Stimulated activated naive CD8-positive, alpha-beta T cell treated with anti-CD3 and anti-CD28 coated beads, Interleukin-15, Interleukin-2, amounts not matched to agents 100 ng/mL and 50 ng/mL, for 24 hours (primary cell): ENCODE results near the gene NHSL1.

Experiments used
- H3K27ac Mint-ChIP-seq: one replicate; pipeline ENCODE4 v1.8.0; 2021; ENCODE audit warnings: mild to moderate bottlenecking, mixed read lengths
- H3K27me3 Mint-ChIP-seq: one replicate; pipeline ENCODE4 v1.8.0; 2021; ENCODE audit warnings: mixed read lengths
- H3K36me3 Mint-ChIP-seq: one replicate; pipeline ENCODE4 v1.8.0; 2021; ENCODE audit warnings: low read depth, mixed read lengths
- H3K4me1 Mint-ChIP-seq: one replicate; pipeline ENCODE4 v1.8.0; 2021; ENCODE audit warnings: low read depth, mixed read lengths
- H3K4me3 Mint-ChIP-seq: one replicate; pipeline ENCODE4 v1.8.0; 2021; ENCODE audit warnings: mild to moderate bottlenecking, mixed read lengths
- H3K9me3 Mint-ChIP-seq: one replicate; pipeline ENCODE4 v1.8.0; 2021; ENCODE audit warnings: mixed read lengths

The NHSL1 gene, protein sequence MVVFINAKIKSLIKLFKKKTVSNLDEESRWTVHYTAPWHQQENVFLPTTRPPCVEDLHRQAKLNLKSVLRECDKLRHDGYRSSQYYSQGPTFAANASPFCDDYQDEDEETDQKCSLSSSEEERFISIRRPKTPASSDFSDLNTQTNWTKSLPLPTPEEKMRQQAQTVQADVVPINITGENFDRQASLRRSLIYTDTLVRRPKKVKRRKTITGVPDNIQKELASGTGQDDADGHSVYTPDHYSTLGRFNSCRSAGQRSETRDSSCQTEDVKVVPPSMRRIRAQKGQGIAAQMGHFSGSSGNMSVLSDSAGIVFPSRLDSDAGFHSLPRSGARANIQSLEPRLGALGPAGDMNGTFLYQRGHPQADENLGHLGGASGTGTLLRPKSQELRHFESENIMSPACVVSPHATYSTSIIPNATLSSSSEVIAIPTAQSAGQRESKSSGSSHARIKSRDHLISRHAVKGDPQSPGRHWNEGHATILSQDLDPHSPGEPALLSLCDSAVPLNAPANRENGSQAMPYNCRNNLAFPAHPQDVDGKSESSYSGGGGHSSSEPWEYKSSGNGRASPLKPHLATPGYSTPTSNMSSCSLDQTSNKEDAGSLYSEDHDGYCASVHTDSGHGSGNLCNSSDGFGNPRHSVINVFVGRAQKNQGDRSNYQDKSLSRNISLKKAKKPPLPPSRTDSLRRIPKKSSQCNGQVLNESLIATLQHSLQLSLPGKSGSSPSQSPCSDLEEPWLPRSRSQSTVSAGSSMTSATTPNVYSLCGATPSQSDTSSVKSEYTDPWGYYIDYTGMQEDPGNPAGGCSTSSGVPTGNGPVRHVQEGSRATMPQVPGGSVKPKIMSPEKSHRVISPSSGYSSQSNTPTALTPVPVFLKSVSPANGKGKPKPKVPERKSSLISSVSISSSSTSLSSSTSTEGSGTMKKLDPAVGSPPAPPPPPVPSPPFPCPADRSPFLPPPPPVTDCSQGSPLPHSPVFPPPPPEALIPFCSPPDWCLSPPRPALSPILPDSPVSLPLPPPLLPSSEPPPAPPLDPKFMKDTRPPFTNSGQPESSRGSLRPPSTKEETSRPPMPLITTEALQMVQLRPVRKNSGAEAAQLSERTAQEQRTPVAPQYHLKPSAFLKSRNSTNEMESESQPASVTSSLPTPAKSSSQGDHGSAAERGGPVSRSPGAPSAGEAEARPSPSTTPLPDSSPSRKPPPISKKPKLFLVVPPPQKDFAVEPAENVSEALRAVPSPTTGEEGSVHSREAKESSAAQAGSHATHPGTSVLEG (N-terminal part only)

DNA sequence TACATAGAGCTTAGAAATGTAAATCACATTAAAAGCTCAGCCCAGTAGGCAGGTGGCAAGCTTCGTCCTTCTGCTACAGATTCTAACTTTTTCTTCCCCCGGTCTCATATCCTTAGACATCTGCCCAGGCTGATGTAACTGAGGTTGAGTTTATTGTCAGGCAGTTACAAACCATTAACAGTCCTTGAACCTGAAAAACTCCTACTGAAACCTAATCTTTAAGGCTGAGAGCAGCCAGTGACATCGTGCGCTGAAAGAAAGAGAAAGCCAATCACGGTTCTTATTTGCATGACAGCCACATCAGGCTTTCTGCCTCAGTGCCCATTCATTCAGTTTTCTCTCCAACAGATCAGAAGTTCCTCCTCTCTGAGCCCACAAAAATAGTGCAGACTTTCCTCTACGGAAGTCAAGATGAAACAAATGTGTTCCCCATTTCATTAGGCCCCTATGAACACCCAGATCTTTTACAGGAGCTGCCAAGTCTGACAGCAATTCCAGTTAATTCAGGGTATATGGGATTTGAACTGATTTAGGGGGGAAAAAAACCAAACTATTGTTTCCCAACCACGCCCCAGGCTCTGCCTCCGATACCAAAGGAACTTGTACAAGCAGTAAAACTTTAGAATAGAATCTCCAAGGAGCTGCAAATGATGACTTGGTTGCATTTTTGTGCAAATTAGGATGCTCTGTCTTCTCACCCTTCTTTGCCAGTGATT is at the start of gene NHSL1:
Gene NHSL1, minus strand, starts transcription at position 192 of the 716 bp plus-strand sequence. CDS start 204 bp downstream, outside the sequence.
- no peaks in the 10 kb centered on the region for H3K9me3 Mint-ChIP-seq
- H3K27ac Mint-ChIP-seq: peak within 1 kb of the TSS; percentile 32
- H3K36me3 Mint-ChIP-seq: no peaks in the 10 kb centered on the region
- peaks cover 6% of the 10 kb centered on the region for H3K27me3 Mint-ChIP-seq
- peaks cover 11% of the 10 kb centered on the region for H3K4me1 Mint-ChIP-seq
- peak within 1 kb of the TSS; percentile 42 for H3K4me3 Mint-ChIP-seq

DNA sequence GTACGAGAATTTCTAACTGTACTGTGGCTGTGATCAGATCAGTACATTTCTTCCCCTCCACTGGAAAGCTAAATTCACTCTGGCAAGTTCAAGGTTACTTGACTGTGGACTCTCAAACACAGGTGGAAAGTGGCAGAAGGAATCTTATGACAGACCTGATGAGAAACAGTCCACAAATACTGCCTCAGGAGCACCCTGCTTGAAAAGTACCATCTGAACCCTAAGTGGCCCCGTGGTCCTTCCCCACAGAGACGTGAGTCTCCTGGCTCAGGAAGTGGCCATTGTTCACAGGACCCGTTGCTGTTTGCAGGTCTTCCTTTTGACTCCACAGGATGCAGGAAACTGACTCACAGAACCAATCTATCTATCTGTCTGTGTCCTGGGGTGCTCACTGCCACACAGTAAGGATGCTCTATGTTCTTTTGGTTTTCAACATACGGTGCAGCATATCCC is 47.5 kb upstream of the NHSL1 start:
- no peak overlapping the region for H3K4me3 Mint-ChIP-seq
- H3K27ac Mint-ChIP-seq: no peak overlapping the region
- H3K36me3 Mint-ChIP-seq: no peaks in the 10 kb centered on the region
- no peaks in the 10 kb centered on the region for H3K4me1 Mint-ChIP-seq
- H3K27me3 Mint-ChIP-seq: peaks cover 19% of the 10 kb centered on the region
- H3K9me3 Mint-ChIP-seq: no peaks in the 10 kb centered on the region

DNA sequence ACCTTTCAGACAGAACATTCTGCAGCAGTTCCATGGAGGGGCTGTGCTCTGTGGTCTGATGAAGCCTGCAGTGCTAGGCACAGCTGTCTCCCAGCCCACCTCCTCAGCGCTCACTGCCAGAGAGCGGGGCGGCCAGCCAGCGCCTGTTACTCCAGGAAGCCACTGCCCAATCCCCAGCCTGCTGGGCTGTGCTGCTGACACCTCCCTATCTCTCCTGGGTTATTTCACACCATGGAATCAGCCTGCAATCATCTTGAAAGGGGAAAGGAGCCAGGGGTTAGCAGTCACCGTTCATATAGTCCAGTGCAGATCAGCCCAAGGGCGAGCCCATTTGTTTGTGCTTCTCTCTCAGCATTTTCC is 46.3 kb upstream of the NHSL1 start:
- Mint-ChIP-seq H3K9me3 (no peaks in the 10 kb centered on the region), H3K36me3 (no peaks in the 10 kb centered on the region), H3K27ac (no peak overlapping the region), H3K4me1 (no peaks in the 10 kb centered on the region), H3K4me3 (no peak overlapping the region), H3K27me3 (peaks cover 19% of the 10 kb centered on the region)

DNA sequence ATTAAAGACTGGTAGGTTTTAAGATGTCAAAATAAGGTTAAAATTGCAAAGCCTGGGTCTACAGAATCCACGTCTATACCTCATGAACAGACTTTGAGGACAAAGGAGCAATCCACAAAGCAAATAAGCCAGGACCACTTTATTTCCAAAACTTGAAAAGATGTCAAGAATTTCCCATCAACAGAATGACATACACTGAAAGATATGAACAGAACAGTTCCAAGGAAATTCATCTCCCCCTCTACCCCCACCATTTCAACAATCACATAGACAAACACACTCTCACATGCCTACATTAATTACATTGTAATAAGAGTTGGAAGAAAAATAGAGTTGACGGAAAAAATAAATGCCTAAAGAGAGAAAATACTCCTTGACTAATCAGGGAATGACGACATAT is 45.2 kb upstream of the NHSL1 start:
- peaks cover 19% of the 10 kb centered on the region for H3K27me3 Mint-ChIP-seq
- H3K27ac Mint-ChIP-seq: no peak overlapping the region
- no peaks in the 10 kb centered on the region for H3K9me3 Mint-ChIP-seq
- no peaks in the 10 kb centered on the region for H3K4me1 Mint-ChIP-seq
- no peak overlapping the region for H3K4me3 Mint-ChIP-seq
- no peaks in the 10 kb centered on the region for H3K36me3 Mint-ChIP-seq

DNA sequence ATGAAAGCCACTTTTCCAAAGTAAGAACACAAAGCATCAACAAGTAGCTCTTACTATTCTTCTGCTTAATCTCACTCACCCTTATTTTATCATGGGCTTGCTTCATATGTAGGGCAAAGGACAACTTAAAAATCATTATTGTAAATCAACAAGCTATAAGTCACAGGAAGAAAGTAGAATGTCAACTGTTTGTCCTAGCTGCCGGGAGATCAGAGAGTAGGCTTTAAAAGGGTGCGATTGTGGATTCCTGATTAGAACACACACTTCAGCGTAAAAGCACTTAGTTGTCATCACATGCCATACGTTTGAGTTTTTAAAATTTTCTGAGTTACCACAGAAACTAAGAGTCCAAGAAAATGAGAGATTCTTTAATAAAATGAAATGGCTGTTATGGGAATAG is 44.4 kb upstream of the NHSL1 start:
- Mint-ChIP-seq H3K36me3 (no peaks in the 10 kb centered on the region), H3K9me3 (no peaks in the 10 kb centered on the region), H3K4me3 (no peak overlapping the region), H3K4me1 (no peaks in the 10 kb centered on the region), H3K27me3 (peaks cover 19% of the 10 kb centered on the region), H3K27ac (no peak overlapping the region)

DNA sequence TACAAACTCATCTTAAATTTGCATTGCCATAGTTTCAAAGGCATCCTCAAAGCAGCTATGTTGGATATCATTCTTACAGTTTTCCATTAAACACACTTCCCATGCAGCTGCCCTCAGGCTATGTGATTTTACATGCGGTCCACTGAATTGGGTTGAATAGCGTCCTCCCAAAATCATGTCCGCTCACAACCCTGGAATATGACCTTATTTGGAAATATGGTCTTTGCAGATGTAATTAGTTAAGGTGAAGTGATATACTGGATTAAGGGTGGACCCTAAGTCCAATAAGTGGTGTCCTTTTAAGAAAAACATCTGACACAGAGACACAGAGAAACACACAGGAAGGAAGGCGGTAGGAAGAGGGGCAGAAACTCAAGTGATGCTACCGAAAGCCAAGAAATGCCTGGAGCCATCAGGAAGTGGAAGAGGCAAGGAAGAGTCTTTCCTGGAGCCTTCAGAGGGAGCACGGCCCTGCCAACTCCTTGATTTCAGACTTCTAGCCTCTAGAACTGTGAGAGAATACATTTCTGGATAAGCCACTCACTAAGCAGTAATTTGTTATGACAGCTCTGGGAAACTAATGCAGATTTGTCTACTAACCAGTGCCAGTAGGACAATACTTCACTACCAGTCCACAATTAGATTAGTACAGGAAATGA is 42.7 kb upstream of the NHSL1 start:
- Mint-ChIP-seq H3K4me1 (no peaks in the 10 kb centered on the region), H3K4me3 (no peak overlapping the region), H3K27me3 (peaks cover 19% of the 10 kb centered on the region), H3K27ac (no peak overlapping the region), H3K9me3 (no peaks in the 10 kb centered on the region), H3K36me3 (no peaks in the 10 kb centered on the region)

DNA sequence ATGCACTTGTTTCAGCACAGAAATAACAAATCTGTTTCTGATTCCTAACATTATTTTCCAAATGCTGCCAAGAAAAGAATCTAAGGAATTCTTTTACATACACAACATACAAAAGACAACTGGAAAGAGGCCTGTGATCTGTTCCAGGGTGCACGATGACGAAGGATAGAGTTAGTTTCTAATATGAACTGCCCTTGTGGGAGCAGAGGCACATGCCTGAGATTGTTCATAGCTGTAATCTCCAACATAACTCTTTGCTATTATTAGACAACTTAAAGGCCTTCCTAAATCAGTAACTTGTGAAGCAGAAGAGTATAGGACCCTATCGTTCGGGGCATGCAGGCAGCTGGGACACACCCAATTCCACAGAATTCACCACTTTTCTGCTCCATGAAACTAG is 41.2 kb upstream of the NHSL1 start:
- peaks cover 13% of the 10 kb centered on the region for H3K27me3 Mint-ChIP-seq
- H3K36me3 Mint-ChIP-seq: no peaks in the 10 kb centered on the region
- no peaks in the 10 kb centered on the region for H3K4me1 Mint-ChIP-seq
- H3K9me3 Mint-ChIP-seq: no peaks in the 10 kb centered on the region
- H3K27ac Mint-ChIP-seq: no peak overlapping the region
- H3K4me3 Mint-ChIP-seq: no peak overlapping the region

DNA sequence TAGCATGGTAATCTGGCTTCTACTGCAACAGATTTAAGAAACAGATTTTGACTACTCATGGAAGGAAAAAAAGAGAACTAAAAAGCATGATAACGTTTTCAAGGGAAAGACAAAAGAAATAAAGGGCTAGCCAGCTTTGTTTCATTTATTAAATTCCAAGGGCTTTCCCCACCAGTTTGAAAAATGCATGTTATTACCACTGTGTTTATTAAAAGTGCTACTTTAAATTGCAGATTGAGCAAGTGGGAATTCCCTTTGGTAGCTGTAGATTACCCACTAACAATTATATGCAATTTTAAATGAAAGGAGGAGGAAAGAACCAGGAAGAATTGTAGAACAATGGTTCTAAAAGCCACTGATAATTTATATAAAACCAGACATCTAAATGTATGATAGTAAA is 40.6 kb upstream of the NHSL1 start:
- Mint-ChIP-seq H3K27ac (no peak overlapping the region), H3K4me1 (no peaks in the 10 kb centered on the region), H3K4me3 (no peak overlapping the region), H3K36me3 (no peaks in the 10 kb centered on the region), H3K9me3 (no peaks in the 10 kb centered on the region), H3K27me3 (peaks cover 10% of the 10 kb centered on the region)

DNA sequence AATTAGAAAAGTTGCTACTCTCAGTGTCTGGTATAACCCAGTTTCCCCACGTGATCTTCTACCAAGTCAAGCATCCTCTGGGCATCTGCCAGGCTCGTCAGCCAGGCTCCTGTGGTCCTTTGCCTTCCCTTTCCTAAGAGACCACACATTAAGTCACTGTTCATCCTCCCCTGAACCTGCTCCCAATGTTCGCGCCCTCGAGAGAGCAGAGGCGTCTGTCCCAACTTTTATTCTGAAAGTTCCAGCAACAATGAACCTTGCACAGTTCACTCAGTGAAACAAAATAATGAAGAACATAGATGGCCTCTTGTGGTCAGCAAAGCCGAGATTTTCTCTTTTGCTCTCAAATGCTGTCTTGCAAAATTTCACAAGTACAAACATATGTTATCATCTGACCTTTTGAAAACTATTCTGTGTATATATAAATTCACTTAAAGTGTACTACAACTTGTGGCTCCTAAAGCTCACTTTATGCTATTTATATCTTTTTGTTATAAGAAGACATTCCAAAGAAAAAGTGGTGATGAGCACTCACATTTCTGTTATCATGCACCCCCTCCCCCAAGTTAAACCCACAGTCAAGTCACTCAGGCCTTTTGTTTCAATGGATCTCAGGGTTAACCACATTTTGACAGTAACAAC is 39.2 kb upstream of the NHSL1 start:
- Mint-ChIP-seq H3K4me1 (no peaks in the 10 kb centered on the region), H3K36me3 (no peaks in the 10 kb centered on the region)

DNA sequence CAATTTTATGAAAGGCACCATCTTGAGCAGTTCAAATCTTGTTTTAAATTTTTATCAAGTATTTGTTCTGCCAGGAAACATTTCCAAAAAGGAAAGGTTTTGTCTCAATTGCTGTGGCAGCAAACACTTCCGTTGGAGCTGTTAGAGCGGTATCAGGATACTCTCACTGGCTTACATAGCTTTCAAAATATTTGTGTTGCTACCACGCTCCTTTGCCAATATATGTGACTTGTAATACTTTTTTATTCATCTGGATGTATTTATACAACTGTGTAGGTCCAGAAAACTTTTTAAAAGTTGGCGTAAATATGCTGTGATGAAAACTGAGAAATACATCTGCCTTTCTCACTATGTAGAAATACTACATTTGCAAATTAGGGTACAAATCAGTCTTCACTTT is 37.8 kb upstream of the NHSL1 start:
- Mint-ChIP-seq H3K9me3 (no peaks in the 10 kb centered on the region), H3K27ac (no peak overlapping the region), H3K36me3 (no peaks in the 10 kb centered on the region), H3K27me3 (peaks cover 7% of the 10 kb centered on the region), H3K4me3 (no peak overlapping the region), H3K4me1 (no peaks in the 10 kb centered on the region)

More for the DNA sequence above, 39.2 kb upstream of the NHSL1 start:
- H3K27me3 Mint-ChIP-seq: peaks cover 3% of the 10 kb centered on the region
- no peak overlapping the region for H3K27ac Mint-ChIP-seq
- H3K9me3 Mint-ChIP-seq: no peaks in the 10 kb centered on the region
- no peak overlapping the region for H3K4me3 Mint-ChIP-seq

DNA sequence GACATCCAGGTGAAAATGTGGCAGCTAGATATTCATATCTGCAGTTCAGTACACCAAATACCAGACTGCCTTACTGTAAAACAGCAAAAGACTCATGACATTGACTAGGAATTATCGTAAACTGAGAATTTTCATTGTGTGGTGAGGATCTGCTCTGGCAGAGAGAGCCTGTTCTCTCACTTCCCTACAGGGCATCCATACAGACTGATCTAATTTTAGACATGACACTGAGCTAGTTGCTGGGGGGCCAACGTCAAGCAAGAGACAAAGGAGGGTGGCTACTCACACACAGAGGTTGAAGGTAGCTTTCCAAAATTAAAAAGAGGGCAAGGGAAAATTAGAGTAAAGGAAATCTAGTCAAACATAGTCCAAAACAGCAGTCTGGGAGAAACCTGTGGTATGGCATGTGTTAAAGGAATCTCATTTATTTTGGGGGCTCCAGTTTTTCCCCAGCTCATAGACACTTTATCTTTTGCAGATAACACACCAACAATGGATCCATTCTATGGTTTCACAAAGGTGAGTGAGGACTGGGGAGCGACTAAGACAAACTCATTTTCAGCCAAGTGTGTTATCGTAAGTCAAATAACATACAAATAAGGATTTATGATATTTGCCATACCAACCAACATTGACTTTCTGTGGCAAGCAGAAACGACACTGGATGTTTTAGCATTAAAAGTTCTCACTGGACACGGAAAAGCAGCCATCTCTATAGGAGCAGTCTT is 36.6 kb upstream of the NHSL1 start:
- no peak overlapping the region for H3K27ac Mint-ChIP-seq

DNA sequence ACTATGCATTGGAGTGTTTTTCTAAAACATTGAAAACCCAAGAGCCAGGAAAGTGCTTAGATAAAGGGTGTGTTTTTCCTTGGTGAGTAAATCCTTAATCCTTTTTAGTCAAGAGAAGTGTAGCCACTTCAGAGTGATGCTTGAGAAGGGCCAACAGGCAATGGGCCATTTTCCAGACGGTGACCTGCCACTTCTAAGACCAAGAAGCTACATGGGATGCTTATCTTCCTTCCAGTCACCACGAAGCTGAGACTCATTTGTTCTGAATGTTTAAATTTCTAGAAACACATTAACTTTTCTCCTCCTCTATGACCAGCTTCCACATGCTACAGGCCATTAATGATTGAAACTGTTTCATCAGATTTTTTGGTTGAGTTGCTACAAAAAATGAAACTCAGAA is 34.4 kb upstream of the NHSL1 start:
- Mint-ChIP-seq H3K27ac (no peak overlapping the region), H3K27me3 (peaks cover 15% of the 10 kb centered on the region), H3K4me1 (no peaks in the 10 kb centered on the region), H3K4me3 (no peak overlapping the region), H3K9me3 (no peaks in the 10 kb centered on the region), H3K36me3 (no peaks in the 10 kb centered on the region)

More for the DNA sequence above, 36.6 kb upstream of the NHSL1 start:
- peaks cover 15% of the 10 kb centered on the region for H3K27me3 Mint-ChIP-seq
- no peaks in the 10 kb centered on the region for H3K36me3 Mint-ChIP-seq
- H3K4me1 Mint-ChIP-seq: no peaks in the 10 kb centered on the region
- H3K9me3 Mint-ChIP-seq: no peaks in the 10 kb centered on the region
- H3K4me3 Mint-ChIP-seq: no peak overlapping the region

DNA sequence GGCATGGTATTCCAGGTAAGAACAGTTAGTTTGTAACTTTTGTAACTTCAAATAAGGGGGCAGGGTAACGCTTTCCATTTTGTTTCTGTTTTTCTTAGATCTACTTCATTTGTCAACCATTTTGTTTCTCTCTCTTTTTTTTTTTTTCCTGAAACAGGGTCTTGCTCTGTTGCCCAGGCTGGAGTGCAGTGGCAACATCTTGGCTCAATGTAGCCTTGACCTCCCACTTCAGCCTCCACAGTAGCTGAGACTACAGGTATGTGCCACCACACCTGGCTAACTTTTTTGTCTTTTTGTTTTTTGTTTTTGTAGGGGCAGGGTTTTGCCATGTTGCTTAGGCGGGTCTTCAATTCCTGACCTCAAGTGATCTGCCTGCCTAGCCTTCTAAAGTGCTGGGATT is 32.1 kb upstream of the NHSL1 start:
- H3K4me1 Mint-ChIP-seq: no peaks in the 10 kb centered on the region
- no peaks in the 10 kb centered on the region for H3K36me3 Mint-ChIP-seq
- no peaks in the 10 kb centered on the region for H3K9me3 Mint-ChIP-seq
- H3K4me3 Mint-ChIP-seq: no peak overlapping the region
- H3K27ac Mint-ChIP-seq: no peak overlapping the region
- peaks cover 15% of the 10 kb centered on the region for H3K27me3 Mint-ChIP-seq
